Neuronal stem cell (in vitro differentiated cells): ENCODE results near the gene PIK3R1.

Experiments
- DNase-seq: peaks from one replicate; pipeline ENCODE4 v3.0.0-alpha.2; 2013; ENCODE audit warnings: low spot score
- H2AFZ ChIP-seq: one replicate; pipeline ENCODE4 v1.6.1; 2013; ENCODE audit warnings: mild to moderate bottlenecking, low read length, inconsistent platforms
- H2AK5ac ChIP-seq: 2 replicates; pipeline ENCODE4 v1.6.1; 2013; ENCODE audit warnings: low read depth, mild to moderate bottlenecking, inconsistent platforms, low read length, moderate library complexity, mixed read lengths
- H2BK120ac ChIP-seq: 2 replicates; pipeline ENCODE4 v1.6.1; 2013; ENCODE audit warnings: low read depth, mild to moderate bottlenecking, inconsistent platforms, low read length, moderate library complexity, mixed read lengths
- H2BK12ac ChIP-seq: one replicate; pipeline ENCODE4 v1.6.1; 2013; ENCODE audit warnings: low read length, inconsistent platforms
- H2BK15ac ChIP-seq: 2 replicates; pipeline ENCODE4 v1.6.1; 2013; ENCODE audit warnings: mild to moderate bottlenecking, low read length, inconsistent platforms, mixed read lengths
- H2BK5ac ChIP-seq: one replicate; pipeline ENCODE4 v1.6.1; 2013; ENCODE audit warnings: inconsistent platforms, mild to moderate bottlenecking, low read length, moderate library complexity
- H3K14ac ChIP-seq: one replicate; pipeline ENCODE4 v1.6.1; 2013; ENCODE audit warnings: low read length, inconsistent platforms
- H3K18ac ChIP-seq: 2 replicates; pipeline ENCODE4 v1.6.1; 2013; ENCODE audit warnings: low read length, inconsistent platforms
- H3K23ac ChIP-seq: 2 replicates; pipeline ENCODE4 v1.6.1; 2013; ENCODE audit warnings: low read depth, mild to moderate bottlenecking, mixed read lengths, low read length, inconsistent platforms; ENCODE audit not compliant: poor library complexity
- H3K27ac ChIP-seq: replicated peaks from 3 replicates; pipeline ENCODE4 v1.5.1; 2013; ENCODE audit warnings: low read length, inconsistent platforms
- H3K27me3 ChIP-seq, 3 experiments: 2 replicates each; pipeline ENCODE4 v1.6.1; 2013; ENCODE audit warnings: low read length in 3 of 3, mild to moderate bottlenecking in 2 of 3, inconsistent platforms in 1 of 3, low read depth in 1 of 3, mixed read lengths in 1 of 3, moderate library complexity in 1 of 3; ENCODE audit not compliant: control insufficient read depth in 3 of 3, insufficient read depth in 3 of 3
- H3K36me3 ChIP-seq, 2 donors: replicated peaks in 1 of 2; 2 replicates each; pipeline ENCODE4 v1.6.1; 2013; ENCODE audit warnings: low read length in 2 of 2; ENCODE audit not compliant: control insufficient read depth in 2 of 2, insufficient read depth in 2 of 2
- H3K4ac ChIP-seq: 2 replicates; pipeline ENCODE4 v1.6.1; 2013; ENCODE audit warnings: inconsistent platforms, mild to moderate bottlenecking, low read length, moderate library complexity
- H3K4me1 ChIP-seq, 2 donors: 1 replicate in 1 of 2; 2 replicates in 1 of 2; pipeline ENCODE4 v1.6.1; 2013; ENCODE audit warnings: low read length in 2 of 2, low read depth in 1 of 2; ENCODE audit not compliant: control insufficient read depth in 2 of 2, insufficient read depth in 1 of 2
- H3K4me2 ChIP-seq: one replicate; pipeline ENCODE4 v1.6.1; 2013; ENCODE audit warnings: mild to moderate bottlenecking, low read length, inconsistent platforms; ENCODE audit not compliant: insufficient read depth, poor library complexity, severe bottlenecking
- H3K4me3 ChIP-seq, 2 donors: 2 replicates each; pipeline ENCODE4 v1.5.1; 2013; ENCODE audit warnings: low read length in 2 of 2, mild to moderate bottlenecking in 2 of 2, inconsistent platforms in 1 of 2, moderate library complexity in 1 of 2
- H3K79me1 ChIP-seq: one replicate; pipeline ENCODE4 v1.6.1; 2013; ENCODE audit warnings: low read depth, mild to moderate bottlenecking, inconsistent platforms, low read length, moderate library complexity
- H3K9ac ChIP-seq: one replicate; pipeline ENCODE4 v1.6.1; 2013; ENCODE audit warnings: mild to moderate bottlenecking, low read depth, low read length, inconsistent platforms; ENCODE audit not compliant: poor library complexity
- H3K9me3 ChIP-seq, 2 donors: replicated peaks in 1 of 2; 2 replicates each; pipeline versions ENCODE3 to v1.6.1; 2013; ENCODE audit warnings: low read length in 2 of 2, mild to moderate bottlenecking in 2 of 2, inconsistent platforms in 1 of 2, low read depth in 1 of 2, mixed read lengths in 1 of 2, moderate library complexity in 1 of 2; ENCODE audit not compliant: control insufficient read depth in 2 of 2, insufficient read depth in 1 of 2
- H4K8ac ChIP-seq: one replicate; pipeline ENCODE4 v1.6.1; 2013; ENCODE audit warnings: low read depth, mild to moderate bottlenecking, inconsistent platforms, low read length, moderate library complexity
- H4K91ac ChIP-seq: one replicate; pipeline ENCODE4 v1.6.1; 2013; ENCODE audit warnings: low read length, low read depth, mild to moderate bottlenecking, inconsistent platforms; ENCODE audit not compliant: poor library complexity
- WGBS, 2 donors: extraction: QIAGEN DNeasy Blood & Tissue Kit; methylation state at CpG; one replicate each; pipeline ENCODE4 v1.1.7; 2013; ENCODE audit warnings: missing lambda C conversion rate in 2 of 2, mixed read lengths in 1 of 2; ENCODE audit not compliant: insufficient read length in 2 of 2, insufficient replicate concordance in 1 of 2; ENCODE audit errors: extremely low coverage in 2 of 2; 5-methylcytosine and 5-hydroxymethylcytosine counted together

PIK3R1 gene

DNA sequence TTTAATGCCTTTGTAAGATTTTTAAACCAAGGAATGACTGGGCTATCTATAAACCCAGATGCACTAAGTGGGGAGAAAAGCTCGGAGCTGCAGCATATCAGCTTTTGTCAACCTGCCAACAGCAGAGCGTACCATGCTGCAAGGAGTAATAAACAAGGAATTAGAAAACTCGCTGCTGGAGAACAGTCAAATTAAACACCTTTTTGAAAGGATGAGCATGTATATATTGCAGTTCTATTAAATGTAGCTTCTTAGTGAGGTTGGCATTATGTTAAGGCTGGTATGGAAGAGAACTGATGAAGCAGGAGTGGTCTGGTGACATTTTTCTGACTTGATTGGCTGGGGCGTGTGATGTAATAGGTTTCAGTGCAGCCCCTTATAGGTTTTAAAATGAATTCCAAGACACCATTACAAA, 74.7 kb downstream of the PIK3R1 start:
- H2BK5ac ChIP-seq, result no peak overlapping the region
- H2BK120ac ChIP-seq, result no peak overlapping the region
- H2BK12ac ChIP-seq, result no peak overlapping the region
- no peak for DNase-seq
- H2AFZ ChIP-seq, result no peak overlapping the region
- no peak overlapping the region for H3K18ac ChIP-seq
- H3K4me1 ChIP-seq, result peaks cover 6 to 18% of the 10 kb centered on the region in 2 donors
- no peaks in the 10 kb centered on the region for H3K27me3 ChIP-seq
- no peak overlapping the region for H3K27ac ChIP-seq
- H4K8ac ChIP-seq, result no peak overlapping the region
- H3K79me1 ChIP-seq, result no peaks in the 10 kb centered on the region
- H3K4me2 ChIP-seq, result no peak overlapping the region
- H3K4me3 ChIP-seq, result no peak overlapping the region
- no peak overlapping the region for H3K23ac ChIP-seq
- H2BK15ac ChIP-seq, result no peak overlapping the region
- no peak overlapping the region for H3K4ac ChIP-seq
- no peak overlapping the region for H2AK5ac ChIP-seq
- H3K9ac ChIP-seq, result no peak overlapping the region
- no peaks in the 10 kb centered on the region for H3K9me3 ChIP-seq
- H3K36me3 ChIP-seq, result peaks cover 0 to 31% of the 10 kb centered on the region in 2 donors
- H4K91ac ChIP-seq, result no peak overlapping the region
- whole genome bisulfite sequencing, 2 donors, result no CpG with 5 or more reads among the region's 4 CpGs
- H3K14ac ChIP-seq, result no peak overlapping the region

DNA sequence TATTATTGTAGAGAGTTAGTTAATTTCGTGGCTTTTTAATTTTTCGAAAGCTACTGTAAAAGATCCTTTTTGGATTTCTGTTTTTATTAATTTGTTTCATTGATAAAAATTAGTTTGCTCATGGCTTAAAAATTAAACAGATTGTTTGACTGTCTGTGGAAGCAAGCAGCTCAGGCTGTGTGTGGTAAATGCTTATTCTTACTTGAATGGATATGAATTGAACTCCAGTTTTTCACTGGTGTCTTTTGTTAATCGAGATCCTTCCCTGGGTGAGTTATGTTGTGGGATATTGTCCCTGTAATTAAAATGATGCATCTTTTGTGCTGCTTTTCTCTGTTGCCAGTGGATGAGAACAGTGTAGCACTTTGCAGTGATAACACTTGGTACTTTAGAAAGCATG, 75.3 kb downstream of the PIK3R1 start:
- H2BK12ac ChIP-seq, result no peak overlapping the region
- no peak overlapping the region for H2AFZ ChIP-seq
- no peak overlapping the region for H3K14ac ChIP-seq
- no peak for DNase-seq
- H3K23ac ChIP-seq, result no peak overlapping the region
- H2BK5ac ChIP-seq, result no peak overlapping the region
- no peak overlapping the region for H2BK15ac ChIP-seq
- no peak overlapping the region for H2AK5ac ChIP-seq
- no peak overlapping the region for H3K18ac ChIP-seq
- no peak overlapping the region for H3K27ac ChIP-seq
- no peak overlapping the region for H3K4me2 ChIP-seq
- H3K27me3 ChIP-seq, result no peaks in the 10 kb centered on the region
- H2BK120ac ChIP-seq, result no peak overlapping the region
- H4K8ac ChIP-seq, result no peak overlapping the region
- no CpG with 5 or more reads among the region's 3 CpGs for WGBS, 2 donors
- H3K4ac ChIP-seq, result no peak overlapping the region
- no peaks in the 10 kb centered on the region for H3K9me3 ChIP-seq
- no peak overlapping the region for H3K9ac ChIP-seq
- no peaks in the 10 kb centered on the region for H3K79me1 ChIP-seq
- H4K91ac ChIP-seq, result no peak overlapping the region
- H3K4me3 ChIP-seq, result no peak overlapping the region
- H3K36me3 ChIP-seq, result peaks cover 2 to 36% of the 10 kb centered on the region in 2 donors
- H3K4me1 ChIP-seq, result peaks cover 6 to 18% of the 10 kb centered on the region in 2 donors

- no peak overlapping the region for H3K23ac ChIP-seq
- H2BK15ac ChIP-seq, result no peak overlapping the region
- no peak overlapping the region for H3K27ac ChIP-seq
- H4K8ac ChIP-seq, result no peak overlapping the region
- no peak overlapping the region for H3K14ac ChIP-seq
- H3K18ac ChIP-seq, result no peak overlapping the region
- WGBS, 2 donors, result no CpG with 5 or more reads among the region's 3 CpGs
- H3K79me1 ChIP-seq, result no peaks in the 10 kb centered on the region
- no peak overlapping the region for H2BK5ac ChIP-seq
- no peak overlapping the region for H3K9ac ChIP-seq
- H3K4ac ChIP-seq, result no peak overlapping the region
- H3K27me3 ChIP-seq, result no peaks in the 10 kb centered on the region
- no peak for DNase-seq
- H2AFZ ChIP-seq, result no peak overlapping the region
- no peaks in the 10 kb centered on the region for H3K9me3 ChIP-seq
- H3K4me2 ChIP-seq, result no peak overlapping the region
- H3K36me3 ChIP-seq, result peaks cover 10 to 51% of the 10 kb centered on the region in 2 donors
- H2BK12ac ChIP-seq, result no peak overlapping the region
- H4K91ac ChIP-seq, result no peak overlapping the region
- no peak overlapping the region for H2BK120ac ChIP-seq
- H2AK5ac ChIP-seq, result no peak overlapping the region
- H3K4me1 ChIP-seq, result peaks cover 6 to 18% of the 10 kb centered on the region in 2 donors
- H3K4me3 ChIP-seq, result no peak overlapping the region
Measured at GRCh38 chr5:68292316-68292715, 76.8 kb downstream of the PIK3R1 start.

DNA sequence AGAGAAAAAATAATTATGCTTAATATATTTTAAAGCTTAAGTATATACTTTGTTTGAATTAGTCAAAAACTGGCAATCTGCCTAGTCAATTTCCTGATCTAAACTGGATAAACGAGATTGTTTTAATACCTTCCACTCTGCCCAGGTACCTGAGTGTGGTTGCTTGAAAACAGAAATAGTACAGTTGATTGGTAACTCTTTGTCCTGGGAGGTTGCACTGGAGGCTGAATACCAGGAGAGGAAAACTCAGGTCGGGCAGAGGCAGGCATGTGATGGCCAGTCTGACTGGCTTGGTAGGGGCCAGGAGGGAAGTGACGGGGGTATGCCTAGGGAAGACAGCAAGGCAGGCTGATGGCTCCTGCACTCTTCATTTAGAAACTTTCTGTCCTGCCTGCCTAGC, 80.2 kb downstream of the PIK3R1 start:
- Histone ChIP-seq H3K14ac (no peak overlapping the region), H3K27me3 (no peaks in the 10 kb centered on the region), H3K23ac (no peak overlapping the region), H2AFZ (no peak overlapping the region), H3K36me3 (peaks cover 15 to 84% of the 10 kb centered on the region in 2 donors), H2BK5ac (no peak overlapping the region), H3K79me1 (no peaks in the 10 kb centered on the region), H3K4ac (no peak overlapping the region), H2BK120ac (no peak overlapping the region), H2AK5ac (no peak overlapping the region), H3K4me1 (peaks cover 0 to 3% of the 10 kb centered on the region in 2 donors), H3K4me3 (no peak overlapping the region), H3K18ac (no peak overlapping the region), H2BK12ac (no peak overlapping the region), H3K9me3 (no peaks in the 10 kb centered on the region), H3K27ac (no peak overlapping the region), H4K91ac (no peak overlapping the region), H4K8ac (no peak overlapping the region), H3K4me2 (no peak overlapping the region), H2BK15ac (no peak overlapping the region), H3K9ac (no peak overlapping the region)
- no CpG with 5 or more reads among the region's 3 CpGs for WGBS, 2 donors
- no peak for DNase-seq
